Fibroblast of skin of right quadriceps (primary cell): Measurements from ENCODE around the gene RBM25.
"Not testable (repeated sequence)": the region's sequence is repeated elsewhere in the genome, so short reads cannot be mapped to it uniquely, and the experiment has no call there.

Experiments
- DNase-seq: peaks from one replicate; pipeline ENCODE4 v3.0.0-alpha.2; 2013

Gene RBM25

GRCh38 chr14:73105050-73105449, 46.7 kb downstream of the RBM25 start:
- no peak for DNase-seq

GRCh38 chr14:73105727-73106126, 47.4 kb downstream of the RBM25 start:
- DNase-seq: no peak

GRCh38 chr14:73116079-73116665, 57.8 kb downstream of the RBM25 start:
- DNase-seq: no peak

- DNase-seq: no peak
Measured at GRCh38 chr14:73124180-73124894, 66.0 kb downstream of the RBM25 start.

- no peak for DNase-seq
Measured at GRCh38 chr14:73125169-73125588, 66.8 kb downstream of the RBM25 start.

GRCh38 chr14:73125746-73126145, 67.4 kb downstream of the RBM25 start:
- no peak for DNase-seq

GRCh38 chr14:73133795-73134194, 75.5 kb downstream of the RBM25 start:
- DNase-seq: no peak

- DNase-seq: no peak
Measured at GRCh38 chr14:73136085-73136386, 77.7 kb downstream of the RBM25 start.

- peak; percentile 90 for DNase-seq
Measured at GRCh38 chr14:73136387-73137225, 78.3 kb downstream of the RBM25 start, which contains the start of gene PSEN1. Gene PSEN1 (plus strand): TSS chr14:73136507. CDS start chr14:73148020, 11,513 bp downstream.

GRCh38 chr14:73140811-73141323, 82.5 kb downstream of the RBM25 start:
- no peak for DNase-seq

GRCh38 chr14:73142216-73142615, 83.9 kb downstream of the RBM25 start:
- no peak for DNase-seq

GRCh38 chr14:73143003-73143402, 84.7 kb downstream of the RBM25 start:
- DNase-seq: no peak

- DNase-seq: no peak
Measured at GRCh38 chr14:73143617-73144016, 85.3 kb downstream of the RBM25 start.

GRCh38 chr14:73145371-73145770, 87.0 kb downstream of the RBM25 start:
- no peak for DNase-seq

GRCh38 chr14:73146111-73146510, 87.8 kb downstream of the RBM25 start:
- no peak for DNase-seq

- DNase-seq: no peak
Measured at GRCh38 chr14:73149753-73150152, 91.4 kb downstream of the RBM25 start.

GRCh38 chr14:73153272-73153671, 94.9 kb downstream of the RBM25 start:
- peak; percentile 65 for DNase-seq

- no peak for DNase-seq
Measured at GRCh38 chr14:73162251-73162650, 103.9 kb downstream of the RBM25 start.

- no peak for DNase-seq
Measured at GRCh38 chr14:73166399-73166798, 108.1 kb downstream of the RBM25 start.

- DNase-seq: no peak
Measured at GRCh38 chr14:73167727-73168126, 109.4 kb downstream of the RBM25 start.

- DNase-seq: no peak
Measured at GRCh38 chr14:73168274-73168673, 109.9 kb downstream of the RBM25 start.

GRCh38 chr14:73168691-73169090, 110.4 kb downstream of the RBM25 start:
- no peak for DNase-seq

- DNase-seq: not testable (repeated sequence)
Measured at GRCh38 chr14:73169855-73170254, 111.5 kb downstream of the RBM25 start.

- DNase-seq: no peak
Measured at GRCh38 chr14:73170686-73171085, 112.4 kb downstream of the RBM25 start.
